ENCODE data around the gene SLC7A6OS.
A peak's percentile ranks its signal among the peaks of the same experiment; 100 is the strongest.

The SLC7A6OS gene

DNA sequence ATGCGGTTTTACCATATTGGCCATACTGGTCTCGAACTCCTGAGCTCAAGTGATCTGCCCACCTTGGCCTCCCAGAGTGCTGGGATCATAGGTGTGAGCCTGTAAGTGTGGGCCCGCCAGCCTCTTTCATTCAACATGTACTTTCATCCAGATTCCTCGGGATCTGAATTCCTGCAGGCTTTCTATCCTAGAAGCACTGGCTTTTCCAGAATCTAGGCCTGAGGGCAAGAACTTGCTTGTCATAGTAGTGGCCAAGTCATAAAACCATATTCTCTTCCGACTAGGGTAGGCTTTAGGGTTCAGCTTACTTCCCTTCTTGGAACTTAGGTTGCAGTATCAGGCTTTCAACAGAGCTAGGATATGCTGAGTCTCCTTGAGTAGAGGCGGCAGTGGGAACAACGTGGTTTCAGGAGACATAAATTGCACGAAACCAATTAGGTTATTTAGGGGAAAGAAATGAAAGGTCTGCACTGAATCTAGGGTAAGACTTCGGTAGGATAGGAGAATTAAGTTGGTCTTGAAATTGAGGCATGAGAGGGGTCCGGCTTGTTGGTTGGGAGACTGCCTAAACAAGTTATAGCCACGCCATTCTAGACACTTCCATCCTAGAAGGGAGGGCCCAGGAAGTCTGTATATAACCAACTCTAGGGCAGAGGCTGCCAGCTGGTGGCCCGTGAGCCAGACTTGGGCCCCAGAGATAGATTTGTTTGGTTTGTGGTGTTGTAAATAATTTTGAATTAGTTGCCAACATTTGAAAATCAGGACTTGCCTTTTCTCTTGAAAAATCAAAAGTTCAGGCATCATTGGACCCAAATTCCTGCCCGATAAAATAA lies 30.8 kb downstream of the SLC7A6OS start:
- DNase-seq (ENCODE audit: low spot score): no peak

- DNase-seq (ENCODE audit: low spot score): no peak
Observed at GRCh38 chr16:68276223-68276622, 34.5 kb downstream of the SLC7A6OS start.

DNA sequence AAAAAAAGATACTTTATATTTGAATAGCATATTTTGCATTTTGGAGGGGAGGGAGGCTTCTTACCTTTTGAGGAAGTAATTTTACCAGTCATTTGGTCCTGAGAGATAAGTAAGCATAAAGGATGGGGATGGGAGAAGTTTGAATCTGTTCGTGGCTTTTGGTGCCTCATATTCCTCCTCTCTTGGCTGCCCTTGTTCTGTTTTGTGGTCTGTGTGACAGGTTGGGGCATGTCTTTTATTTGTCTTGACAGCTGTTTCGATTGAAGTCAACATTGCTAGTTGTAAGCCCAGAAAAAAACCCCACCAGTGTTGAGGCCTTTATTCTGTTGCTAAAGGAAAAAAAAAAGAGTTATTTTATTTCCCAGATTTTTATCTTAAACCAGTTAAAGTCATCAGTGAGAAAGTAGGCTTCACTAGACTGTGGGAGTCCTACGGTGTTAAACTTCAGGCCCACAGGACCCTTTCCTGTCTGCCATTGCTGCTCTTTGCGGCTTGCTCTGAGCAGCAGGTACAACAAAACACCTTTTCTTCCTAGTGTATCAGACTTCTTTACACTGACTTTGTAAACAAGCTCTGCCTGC lies 35.0 kb downstream of the SLC7A6OS start:
- no peak for DNase-seq (ENCODE audit: low spot score)

GRCh38 chr16:68274441-68274840 lies 36.3 kb downstream of the SLC7A6OS start:
- DNase-seq (ENCODE audit: low spot score): no peak

- no peak for DNase-seq (ENCODE audit: low spot score)
Observed at GRCh38 chr16:68273896-68274295, 36.9 kb downstream of the SLC7A6OS start.

DNA sequence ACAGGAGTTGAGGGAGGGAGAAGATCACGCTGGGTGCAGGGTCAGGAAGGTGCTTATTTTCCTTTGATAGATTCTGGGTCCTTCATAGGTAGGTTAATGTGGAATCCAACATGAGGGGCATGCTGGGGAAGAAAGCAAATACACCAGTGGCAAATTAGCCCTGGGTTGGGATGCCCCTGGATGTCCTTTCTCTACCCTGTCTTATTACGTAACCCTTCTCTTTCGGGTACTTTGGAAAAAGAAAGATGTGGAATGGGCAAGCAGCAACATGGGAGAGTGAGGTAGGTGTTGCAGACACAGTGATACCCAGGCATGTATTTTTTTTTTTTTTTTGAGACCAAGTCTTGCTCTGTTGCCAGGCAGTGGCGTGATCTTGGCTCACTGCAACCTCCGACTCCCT lies 37.3 kb downstream of the SLC7A6OS start:
- no peak for DNase-seq (ENCODE audit: low spot score)

GRCh38 chr16:68272507-68273209 lies 38.1 kb downstream of the SLC7A6OS start:
- no peak for DNase-seq (ENCODE audit: low spot score)

DNA sequence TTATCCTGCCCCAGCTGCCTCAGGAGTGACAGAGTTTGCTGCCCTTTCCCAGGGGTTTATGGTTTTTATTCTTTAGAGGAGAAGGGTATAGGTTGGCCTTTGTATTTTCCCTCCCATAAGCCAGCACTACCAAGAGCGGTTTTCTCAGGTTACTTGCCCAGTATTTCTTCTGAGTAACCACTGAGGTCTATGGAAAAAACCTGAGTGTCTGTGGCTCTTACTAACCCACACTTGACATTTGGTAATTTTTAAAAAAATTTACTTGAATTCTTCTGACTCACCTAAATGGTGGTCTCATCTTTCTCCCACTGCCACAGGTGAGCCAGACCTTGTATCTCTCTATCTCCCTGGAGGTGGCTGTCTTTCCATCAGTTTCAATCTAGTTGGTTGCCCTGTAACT lies 40.4 kb downstream of the SLC7A6OS start:
- DNase-seq (ENCODE audit: low spot score): no peak

- no peak for DNase-seq (ENCODE audit: low spot score)
Observed at GRCh38 chr16:68269793-68270192, 41.0 kb downstream of the SLC7A6OS start.

DNA sequence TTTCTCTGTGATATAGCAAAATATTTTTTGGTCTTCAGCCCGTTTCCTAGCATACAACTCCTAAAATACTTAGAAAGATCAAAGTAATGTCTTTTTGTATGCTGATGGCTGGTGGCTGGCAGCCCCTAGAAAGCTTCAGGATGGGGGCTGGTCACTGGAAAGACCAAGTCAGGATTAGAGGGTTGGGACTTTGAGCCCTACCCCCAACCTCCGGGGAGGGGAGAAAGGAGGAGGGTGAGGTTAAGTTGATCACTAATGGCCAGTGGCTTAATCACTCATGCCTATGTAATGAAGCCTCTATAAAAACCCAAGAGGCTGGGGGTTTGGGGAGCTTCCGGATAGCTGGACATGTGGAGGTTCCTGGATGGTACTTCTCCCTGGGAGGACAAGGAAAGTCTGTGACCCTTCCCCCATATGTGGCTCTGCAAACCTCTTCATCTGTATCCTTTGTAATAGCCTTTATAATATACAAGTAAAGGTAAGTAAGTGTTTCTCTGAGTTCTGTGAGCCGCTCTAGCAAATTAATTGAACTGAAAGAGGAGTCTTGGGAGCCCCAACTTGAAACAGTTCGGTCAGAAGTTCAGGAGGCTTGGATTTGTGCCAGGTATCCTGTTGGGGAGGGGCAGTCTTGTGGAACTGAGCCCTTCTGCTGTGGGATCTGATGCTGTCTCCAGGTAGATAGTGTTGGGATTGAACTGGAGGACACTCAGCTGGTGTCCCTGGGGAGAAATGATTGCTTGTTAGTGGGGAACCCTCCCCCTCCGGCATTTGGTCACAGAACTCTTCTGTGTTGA lies 42.9 kb downstream of the SLC7A6OS start:
- DNase-seq (ENCODE audit: low spot score): no peak

- no peak for DNase-seq (ENCODE audit: low spot score)
Observed at GRCh38 chr16:68265078-68265920, 45.4 kb downstream of the SLC7A6OS start.

DNA sequence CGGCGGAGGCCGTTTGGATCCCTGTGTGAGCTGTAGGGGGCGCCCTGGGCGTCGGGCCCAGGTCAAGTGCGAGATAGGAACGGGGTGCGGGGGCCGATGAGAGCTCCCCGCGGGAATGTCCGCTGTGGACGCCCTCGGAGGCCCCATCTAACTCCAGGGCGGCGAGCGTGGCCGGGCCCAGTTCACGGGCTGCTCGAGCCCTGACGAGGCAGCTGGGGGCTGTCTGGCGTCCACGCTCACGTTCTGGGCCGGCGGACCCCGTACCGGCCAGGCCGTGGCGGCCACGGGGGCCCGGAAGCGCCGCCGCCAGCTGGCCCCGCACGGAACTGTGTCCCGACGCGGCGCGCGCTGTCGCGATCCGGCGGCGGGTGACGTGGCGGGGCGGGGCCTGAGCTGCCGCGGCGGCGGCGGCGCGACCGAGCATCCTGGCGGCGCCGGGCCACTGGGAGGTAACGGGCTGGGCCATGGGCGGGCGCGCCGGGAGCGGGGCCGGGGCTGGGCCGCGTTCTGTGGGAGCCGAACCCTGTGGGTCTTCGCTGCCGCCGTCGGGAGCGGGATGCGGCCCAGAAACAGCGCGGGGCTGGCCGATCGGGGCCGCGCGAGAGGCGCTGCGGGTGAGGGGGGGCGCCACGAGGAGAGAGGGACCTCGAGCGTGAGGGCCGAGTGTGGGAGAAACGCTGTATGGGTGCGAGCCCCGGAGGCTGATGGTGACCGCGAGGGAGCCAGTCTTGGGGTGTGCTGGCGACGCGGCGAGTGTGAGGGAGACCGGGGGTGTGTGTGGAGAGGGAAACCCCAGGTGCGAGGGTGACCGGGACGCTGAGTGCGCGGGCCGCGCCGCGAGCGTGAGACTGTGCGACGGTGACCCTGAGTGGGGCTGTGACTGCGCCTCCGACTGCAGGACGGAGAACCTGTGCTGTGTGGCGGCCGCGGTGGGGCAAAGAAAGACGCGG lies 46.3 kb downstream of the SLC7A6OS start, which contains the start of gene SLC7A6:
TSS of gene SLC7A6 (plus strand) at position 399 of the 950 bp plus-strand sequence. CDS start 10,201 bp downstream, outside the sequence.
- peak; percentile 89 for DNase-seq (ENCODE audit: low spot score)

GRCh38 chr16:68263559-68264127 lies 47.1 kb downstream of the SLC7A6OS start:
- no peak for DNase-seq (ENCODE audit: low spot score)

GRCh38 chr16:68259007-68259825 lies 51.5 kb downstream of the SLC7A6OS start:
- no peak for DNase-seq (ENCODE audit: low spot score)

DNA sequence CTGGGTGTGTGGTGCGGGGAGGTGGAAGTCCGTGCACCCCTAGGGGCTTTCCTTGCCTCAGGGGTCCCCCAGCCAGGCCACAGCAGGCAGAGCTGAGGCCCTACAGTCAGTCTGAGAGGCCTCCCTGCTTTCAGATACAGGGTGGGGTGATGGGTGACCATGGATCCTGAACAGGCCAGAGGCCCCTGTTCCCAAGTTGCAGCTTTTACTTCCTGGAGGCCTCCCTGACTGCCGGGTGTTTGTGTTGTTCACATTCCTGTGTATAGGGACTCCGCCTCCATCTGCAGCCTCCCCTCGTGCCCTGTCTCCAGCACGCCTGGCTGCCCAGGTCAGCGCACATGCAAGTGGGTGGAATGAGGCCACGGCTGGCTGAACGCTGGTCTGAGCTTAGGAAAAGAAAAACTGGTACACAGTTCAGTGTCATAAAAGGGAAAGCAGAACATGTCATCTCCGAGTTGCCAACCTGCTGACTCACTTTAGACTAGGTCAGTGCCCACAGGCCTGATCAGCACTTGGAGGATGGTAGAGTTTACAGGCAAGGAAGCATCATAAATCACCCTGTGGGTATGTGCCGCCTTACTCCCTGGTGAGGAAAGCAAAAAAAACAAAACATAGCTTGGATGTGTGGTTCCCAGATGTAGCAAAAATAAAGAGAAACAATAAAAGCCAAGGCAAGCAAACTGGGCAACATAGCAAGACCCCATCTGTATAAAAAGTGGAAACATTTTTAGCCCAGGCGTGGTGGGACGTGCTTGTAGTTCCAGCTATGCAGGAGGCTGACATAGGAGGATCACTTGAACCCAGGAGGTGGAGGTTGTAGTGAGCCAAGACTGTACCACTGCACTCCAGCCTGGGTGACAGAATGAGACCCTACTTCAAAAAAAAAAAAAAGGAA lies 52.6 kb downstream of the SLC7A6OS start:
- DNase-seq (ENCODE audit: low spot score): no peak

- no peak for DNase-seq (ENCODE audit: low spot score)
Observed at GRCh38 chr16:68257251-68257905, 53.4 kb downstream of the SLC7A6OS start.

DNA sequence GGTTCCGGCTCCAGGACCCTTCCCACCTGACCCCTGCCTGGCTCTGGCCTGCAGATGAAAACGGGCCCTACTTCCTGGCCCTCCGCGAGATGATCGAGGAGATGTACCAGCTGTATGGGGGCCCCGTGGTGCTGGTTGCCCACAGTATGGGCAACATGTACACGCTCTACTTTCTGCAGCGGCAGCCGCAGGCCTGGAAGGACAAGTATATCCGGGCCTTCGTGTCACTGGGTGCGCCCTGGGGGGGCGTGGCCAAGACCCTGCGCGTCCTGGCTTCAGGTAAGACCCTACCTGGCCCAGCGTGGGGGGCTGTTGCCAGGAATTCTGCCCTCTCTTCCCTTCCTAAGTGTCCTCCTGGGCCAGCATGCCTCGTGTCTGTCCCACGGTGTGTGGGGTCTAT lies 55.0 kb downstream of the SLC7A6OS start:
- no peak for DNase-seq (ENCODE audit: low spot score)

Measured in hematopoietic multipotent progenitor cell treated with erythropoietin and hydrocortisone succinate and interleukin-3 and kit ligand, for 17 days (in vitro differentiated cells).